Activated CD4-positive, alpha-beta T cell treated with anti-CD3 and anti-CD28 coated beads for 24 hours (primary cell): ENCODE data around the gene CARMIL1.
"Not testable (repeated sequence)": the region's sequence is repeated elsewhere in the genome, so short reads cannot be mapped to it uniquely, and the experiment has no call there.

Experiments used
- DNase-seq, 2 donors: peaks; one replicate each; pipeline ENCODE4 v3.0.0-alpha.2; 2020; ENCODE audit warnings: low read depth in 2 of 2

CARMIL1 gene

GRCh38 chr6:25439368-25439767 is 160.2 kb downstream of the CARMIL1 start:
- DNase-seq, result no peak

- DNase-seq, result no peak
These were observed 162.6 kb downstream of the CARMIL1 start for GRCh38 chr6:25441663-25442270.

GRCh38 chr6:25442898-25443297 is 163.7 kb downstream of the CARMIL1 start:
- DNase-seq, result no peak

- DNase-seq, result not testable (repeated sequence)
These were observed 165.3 kb downstream of the CARMIL1 start for GRCh38 chr6:25444521-25444920.

- no peak for DNase-seq
These were observed 167.8 kb downstream of the CARMIL1 start for GRCh38 chr6:25446830-25447569.

GRCh38 chr6:25447570-25447929 is 168.4 kb downstream of the CARMIL1 start:
- DNase-seq, result no peak

- no peak for DNase-seq
These were observed 169.9 kb downstream of the CARMIL1 start for GRCh38 chr6:25448965-25449538.

GRCh38 chr6:25449774-25450173 is 170.6 kb downstream of the CARMIL1 start:
- no peak for DNase-seq

GRCh38 chr6:25450469-25451198 is 171.5 kb downstream of the CARMIL1 start:
- DNase-seq, result no peak

- no peak for DNase-seq
These were observed 172.9 kb downstream of the CARMIL1 start for GRCh38 chr6:25452031-25452430.

- no peak for DNase-seq
These were observed 174.1 kb downstream of the CARMIL1 start for GRCh38 chr6:25453288-25453687.

GRCh38 chr6:25454136-25454535 is 175.0 kb downstream of the CARMIL1 start:
- DNase-seq, result no peak

- DNase-seq, result no peak
These were observed 177.3 kb downstream of the CARMIL1 start for GRCh38 chr6:25456249-25457040.

GRCh38 chr6:25457516-25457915 is 178.3 kb downstream of the CARMIL1 start:
- no peak for DNase-seq

- DNase-seq, result no peak
These were observed 179.3 kb downstream of the CARMIL1 start for GRCh38 chr6:25458485-25458884.

GRCh38 chr6:25462235-25462897 is 183.2 kb downstream of the CARMIL1 start:
- DNase-seq, result no peak

- no peak for DNase-seq
These were observed 184.3 kb downstream of the CARMIL1 start for GRCh38 chr6:25463441-25463840.

- no peak for DNase-seq
These were observed 185.1 kb downstream of the CARMIL1 start for GRCh38 chr6:25464225-25464624.

GRCh38 chr6:25465941-25466340 is 186.8 kb downstream of the CARMIL1 start:
- no peak for DNase-seq

GRCh38 chr6:25468881-25469280 is 189.7 kb downstream of the CARMIL1 start:
- DNase-seq, result no peak

GRCh38 chr6:25469797-25470388 is 190.7 kb downstream of the CARMIL1 start:
- no peak for DNase-seq
